COLO668 (cell line): ENCODE data around the gene ARL5C.
"Not testable (repeated sequence)": the region's sequence is repeated elsewhere in the genome, so short reads cannot be mapped to it uniquely, and the experiment has no call there.

Experiments used
- DNase-seq: peaks from one replicate; lab custom pipeline; 2025; ENCODE audit not compliant: unreplicated experiment; lab: John Stamatoyannopoulos, UW

The ARL5C gene

DNA sequence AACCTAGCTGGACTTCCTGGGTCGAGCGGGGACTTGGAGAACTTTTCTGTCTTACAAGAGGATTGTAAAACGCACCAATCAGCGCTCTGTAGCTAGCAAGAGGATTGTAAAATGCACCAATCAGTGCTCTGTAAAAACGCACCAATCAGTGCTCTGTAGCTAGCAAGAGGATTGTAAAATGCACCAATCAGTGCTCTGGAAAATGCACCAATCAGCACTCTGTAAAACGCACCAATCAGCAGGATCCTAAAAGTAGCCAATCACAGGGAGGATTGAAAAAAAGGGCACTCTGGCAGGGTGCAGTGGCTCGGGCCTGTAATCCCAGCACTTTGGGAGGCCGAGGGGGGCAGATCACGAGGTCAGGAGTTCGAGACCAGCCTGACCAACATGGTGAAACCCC is 2.5 kb upstream of the ARL5C start:
- DNase-seq = not testable (repeated sequence)

DNA sequence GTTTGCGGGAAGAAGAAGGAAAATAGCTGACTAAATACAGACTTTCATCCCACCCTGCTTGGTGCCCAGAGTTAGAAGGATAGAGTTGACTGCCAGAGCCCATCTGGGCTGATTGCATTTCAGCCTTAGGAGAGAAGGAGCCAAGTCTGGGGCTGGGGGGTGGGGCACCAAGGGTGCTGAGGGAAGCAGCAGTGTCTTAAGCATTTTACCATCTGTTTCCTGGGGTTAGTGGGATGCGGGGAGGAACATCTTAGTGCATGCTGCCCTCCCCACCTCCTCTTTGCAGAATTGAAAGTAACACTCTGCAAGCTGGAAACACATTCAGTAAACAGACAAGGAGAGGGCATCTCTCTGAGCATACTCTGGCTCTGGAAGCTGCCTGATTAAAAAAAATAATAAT is 1.5 kb upstream of the ARL5C start:
- no peak for DNase-seq

DNA sequence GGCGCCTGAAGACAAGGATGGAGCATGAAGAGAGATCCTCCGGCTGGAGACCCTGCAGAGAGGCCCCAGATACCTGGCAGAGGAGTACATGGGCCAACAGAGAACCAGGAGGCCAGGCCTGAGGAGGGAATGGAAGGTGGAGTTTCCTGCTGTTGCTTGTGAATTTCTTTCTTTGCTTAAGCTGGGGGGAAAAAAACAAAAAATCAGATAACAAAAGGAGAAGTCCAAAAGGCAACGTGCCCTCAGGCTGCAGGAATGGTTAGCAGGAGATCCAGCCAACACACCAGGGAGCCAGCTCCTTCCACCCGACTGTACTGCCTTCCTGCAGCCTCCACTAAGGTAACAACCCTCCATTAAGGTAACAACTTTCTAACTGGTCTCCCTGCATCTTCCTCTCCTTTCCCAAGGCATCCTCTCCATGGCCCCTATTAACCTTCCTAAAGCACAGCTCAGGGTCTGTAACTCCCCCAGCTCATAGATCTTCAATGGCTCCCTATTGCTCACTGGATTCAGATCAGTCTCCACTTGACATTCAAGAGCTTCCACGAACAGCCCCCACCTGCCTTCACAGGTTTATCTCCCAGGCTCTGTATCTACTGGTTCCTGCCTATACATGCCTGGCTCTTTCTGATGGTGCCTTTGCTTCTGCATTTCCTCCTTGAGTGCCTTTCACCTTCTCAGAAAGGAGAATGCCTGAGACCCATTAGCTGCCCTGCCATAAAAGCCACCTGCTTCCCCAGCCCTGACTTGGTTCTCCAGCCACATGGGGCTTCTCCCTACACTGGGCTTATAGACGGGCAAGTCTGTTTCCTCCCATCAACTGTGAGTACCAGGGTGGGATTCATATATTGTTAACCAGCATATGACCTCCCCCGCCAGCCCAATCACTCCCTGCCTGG is 725 bp upstream of the ARL5C start:
- DNase-seq = no peak

DNA sequence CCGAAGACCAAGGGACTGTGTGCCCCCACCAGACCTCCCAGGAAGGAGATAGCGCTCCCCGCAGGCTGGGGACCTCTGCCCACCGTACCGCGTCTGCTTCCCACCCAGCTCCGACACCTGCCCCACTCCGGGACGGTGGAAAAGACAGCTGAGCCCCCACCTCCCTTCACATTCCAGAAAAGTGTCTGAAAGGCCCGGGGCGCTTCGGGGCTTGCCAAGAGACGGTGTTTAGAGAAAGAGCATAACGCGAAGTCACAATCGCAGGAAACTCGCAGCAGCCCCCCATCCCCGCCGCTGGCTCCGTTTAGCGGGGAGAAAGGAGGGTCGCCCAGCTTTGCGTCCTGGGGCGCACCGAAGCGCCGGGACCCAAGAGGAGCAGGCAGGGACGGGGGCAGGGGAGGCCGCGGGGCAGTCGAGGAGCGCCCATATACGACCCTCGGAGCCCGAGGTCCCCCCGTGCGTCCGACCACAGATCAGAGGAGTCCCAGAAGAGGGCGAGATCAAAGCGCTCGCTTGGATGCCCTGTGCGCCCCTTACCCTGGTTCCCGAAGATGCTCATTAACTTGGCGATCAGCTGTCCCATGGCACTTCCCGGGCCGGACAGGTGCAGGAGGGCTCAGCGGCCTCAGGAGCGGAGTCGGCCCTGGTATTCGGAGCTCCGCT is 652 bp downstream of the ARL5C start:
- no peak for DNase-seq

DNA sequence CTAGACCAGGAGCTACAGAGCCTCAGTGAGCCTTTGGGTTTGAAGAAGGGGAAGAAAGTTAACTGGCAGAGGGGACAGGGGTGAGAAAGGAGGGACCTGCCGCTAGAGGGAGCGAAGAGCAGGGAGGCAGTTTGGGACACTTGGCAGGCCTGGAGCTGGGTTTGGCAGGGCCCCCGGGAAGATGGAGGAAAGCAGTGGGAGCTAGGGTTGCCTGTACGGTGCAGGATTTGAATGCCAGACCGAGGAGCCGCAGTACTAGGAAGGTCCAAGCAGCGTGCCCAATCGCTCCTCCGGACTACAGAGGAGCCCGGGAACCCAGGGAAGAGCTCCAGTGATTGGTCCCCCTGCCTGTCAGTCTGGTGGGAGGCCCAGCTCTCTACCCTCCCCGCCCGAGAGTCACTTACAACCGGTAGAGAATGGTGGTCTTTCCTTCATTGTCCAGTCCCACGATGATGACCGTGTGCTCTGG is 1.3 kb downstream of the ARL5C start:
- peak; percentile 39 for DNase-seq

DNA sequence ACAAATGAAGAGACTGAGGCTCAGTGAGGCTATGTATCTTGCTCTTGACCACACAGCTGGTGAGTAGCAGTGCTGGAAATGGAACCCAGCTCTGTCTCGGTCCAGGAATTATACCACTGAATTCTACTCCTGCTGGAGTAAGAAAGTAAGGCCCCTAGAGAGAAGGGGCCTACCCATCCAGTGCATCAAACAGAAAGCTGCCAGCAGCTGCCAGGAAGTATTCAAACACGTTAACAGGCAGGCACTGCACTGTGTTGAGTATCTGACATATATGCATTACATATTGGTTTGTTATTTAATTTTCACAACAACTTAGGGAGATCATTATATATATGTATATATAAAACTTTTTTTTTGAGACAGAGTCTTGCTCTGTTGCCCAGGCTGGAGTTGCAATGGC is 4.0 kb downstream of the ARL5C start:
- no peak for DNase-seq

DNA sequence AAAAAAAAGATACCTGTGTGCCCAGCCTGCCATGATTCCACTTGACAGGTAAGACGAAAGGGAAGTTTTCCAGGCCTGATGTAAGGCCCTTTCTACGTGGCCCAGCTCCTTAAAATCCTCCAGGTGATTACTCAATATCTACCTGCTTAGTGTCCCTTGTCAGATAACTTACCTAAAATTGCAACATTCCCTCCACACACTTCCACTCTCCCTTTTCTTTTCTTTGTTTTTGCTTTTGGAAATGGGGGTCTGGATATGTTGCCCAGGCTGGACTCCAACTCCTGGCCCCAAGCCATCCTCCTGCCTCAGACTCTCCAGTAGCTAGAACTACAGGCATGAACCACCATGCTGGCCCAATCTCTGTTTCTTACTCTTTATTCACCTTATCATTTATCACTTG is 7.3 kb downstream of the ARL5C start:
- no peak for DNase-seq

DNA sequence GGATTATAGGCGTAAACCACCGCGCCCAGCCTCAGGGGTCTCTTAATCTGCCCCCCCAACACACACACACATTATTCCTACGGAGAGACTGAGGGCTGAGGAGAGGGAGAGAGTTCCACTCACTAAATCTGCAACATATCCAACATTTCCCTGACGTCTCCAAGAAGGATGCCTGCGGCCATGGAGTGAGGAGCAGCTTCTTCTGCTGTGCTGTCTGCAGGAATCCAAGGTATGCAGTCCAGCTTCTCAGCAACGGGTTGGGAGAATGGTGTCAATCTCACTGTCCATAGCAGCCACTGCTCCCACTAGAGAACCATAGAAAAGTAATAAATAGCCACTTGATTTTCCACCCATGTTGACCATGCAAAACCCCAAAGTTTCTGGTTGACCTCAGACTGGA is 9.5 kb downstream of the ARL5C start:
- DNase-seq = no peak

DNA sequence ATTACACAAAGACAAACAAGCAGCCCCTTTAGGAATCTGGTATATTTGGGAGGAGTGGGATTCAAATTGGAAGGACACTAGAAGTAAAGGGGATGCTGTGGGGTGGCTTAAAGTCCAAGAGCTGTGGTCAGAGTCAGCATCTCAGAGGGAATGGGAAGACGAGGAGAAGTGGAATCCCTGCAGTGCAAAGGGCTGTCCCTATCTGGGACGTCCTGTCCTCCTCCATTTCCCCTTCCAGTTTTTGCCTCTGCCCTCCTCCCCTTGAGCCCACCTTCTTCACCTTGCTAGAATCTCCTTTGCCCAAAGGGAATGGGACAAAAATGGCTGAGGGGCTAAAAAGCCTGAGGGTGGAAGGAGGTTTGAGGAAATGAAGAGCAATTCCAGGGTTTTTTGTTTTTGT is 10.3 kb downstream of the ARL5C start:
- no peak for DNase-seq

DNA sequence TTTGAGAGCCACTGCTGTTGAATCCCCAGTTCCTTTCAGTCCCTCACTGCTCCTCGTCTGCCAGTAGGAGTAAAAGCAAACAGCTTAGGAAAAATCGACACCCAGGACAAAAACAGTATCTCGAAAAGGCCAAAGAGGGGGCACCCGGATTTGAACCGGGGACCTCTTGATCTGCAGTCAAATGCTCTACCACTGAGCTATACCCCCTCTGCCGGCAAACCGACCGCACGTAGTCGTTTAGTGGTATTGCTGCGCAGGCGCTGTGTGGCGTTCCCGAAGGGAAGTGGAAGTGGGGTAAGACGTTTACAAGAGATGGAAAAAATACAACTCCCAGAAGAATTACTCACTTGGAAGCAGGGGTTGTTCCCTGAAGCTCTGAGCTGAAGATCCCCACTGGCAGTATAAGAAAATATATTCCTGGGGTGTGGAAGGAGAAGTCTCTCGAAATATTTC is 12.3 kb downstream of the ARL5C start:
- peak; percentile 68 for DNase-seq

DNA sequence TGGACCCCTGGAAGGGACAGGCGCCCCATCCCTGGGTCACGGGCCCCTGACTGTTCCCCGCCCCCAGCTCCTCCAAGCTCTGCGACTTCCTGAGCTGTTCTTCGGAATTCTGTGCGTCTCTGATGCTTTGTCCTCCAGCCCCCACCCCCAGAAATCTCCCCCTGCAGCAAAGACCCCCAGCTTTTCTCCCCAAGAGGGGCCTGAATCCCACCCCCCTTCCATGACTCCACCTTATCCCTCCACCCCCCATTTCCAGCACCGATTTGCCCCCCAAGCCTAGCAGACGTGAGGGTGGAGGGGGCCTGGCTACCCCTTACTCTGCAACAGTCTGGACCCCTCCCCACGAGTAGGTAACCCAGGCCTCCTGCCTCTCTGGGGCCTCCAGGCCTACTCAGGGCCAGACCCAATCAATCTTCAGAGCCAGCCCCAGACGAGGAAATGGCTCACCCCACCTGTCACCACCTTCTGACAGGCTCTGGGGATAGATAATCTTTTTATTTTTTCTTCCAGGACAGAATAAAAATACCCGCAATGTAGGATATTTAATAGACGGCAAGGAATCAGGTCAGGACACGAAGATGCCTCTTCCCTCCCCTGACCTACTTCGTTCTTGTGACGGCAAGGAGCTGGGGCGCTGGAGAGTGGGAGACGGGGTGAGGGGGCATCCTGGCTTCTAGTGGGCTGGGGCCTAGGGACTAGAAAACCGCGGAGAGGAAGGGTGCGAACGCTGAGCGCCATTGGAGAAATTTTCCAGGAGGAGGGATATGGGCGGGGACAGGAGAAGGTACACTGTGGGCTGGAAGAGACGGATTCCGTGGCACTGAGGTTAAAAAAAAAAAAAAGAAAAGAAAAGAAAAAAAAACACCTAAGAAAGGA is 13.8 kb downstream of the ARL5C start:
- DNase-seq = no peak

DNA sequence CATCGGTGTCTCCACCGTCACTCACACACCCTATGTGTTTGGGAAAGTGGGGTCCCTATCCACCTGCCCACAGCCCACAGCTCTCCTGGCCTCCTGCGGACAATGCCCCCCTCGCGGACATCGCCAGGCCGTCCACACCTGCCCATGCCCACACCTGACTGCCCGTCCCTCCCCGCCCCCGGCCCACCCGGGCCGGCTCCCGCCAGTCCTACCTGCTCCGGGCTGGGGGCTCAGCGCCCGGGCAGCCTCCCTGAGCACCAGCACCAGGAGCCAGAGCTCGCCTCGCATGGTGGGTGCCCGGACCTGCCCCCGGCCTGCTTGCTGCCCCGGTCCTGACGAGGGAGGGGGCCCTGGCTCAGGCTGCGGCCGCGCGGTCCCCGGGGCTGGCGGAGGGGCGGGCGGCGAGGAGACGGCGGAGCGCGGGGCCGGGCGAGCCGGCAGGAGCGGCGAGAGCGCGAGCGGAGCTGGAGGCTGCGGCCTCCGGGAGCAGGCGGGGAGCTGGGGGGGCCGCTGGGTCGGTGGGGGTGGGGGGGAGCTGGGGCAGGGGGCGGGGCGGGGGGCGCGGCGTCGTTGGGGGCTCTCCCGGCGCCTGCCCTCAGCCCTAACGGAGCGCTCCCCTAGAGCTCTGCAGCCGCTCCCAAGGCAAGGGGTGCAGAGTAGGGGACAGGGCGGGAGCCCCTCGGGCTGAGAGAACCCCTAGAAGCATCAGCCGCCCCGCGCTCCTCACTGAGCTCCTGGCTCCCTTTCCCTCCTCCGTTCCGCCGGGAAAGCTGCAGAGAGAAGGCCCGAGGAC is 14.6 kb downstream of the ARL5C start, which contains the start of gene PLXDC1:
Gene PLXDC1 (minus strand): TSS at position 488 of the 793 bp plus-strand sequence. CDS start 200 bp downstream, at position 288.
- peak; percentile 6 for DNase-seq

DNA sequence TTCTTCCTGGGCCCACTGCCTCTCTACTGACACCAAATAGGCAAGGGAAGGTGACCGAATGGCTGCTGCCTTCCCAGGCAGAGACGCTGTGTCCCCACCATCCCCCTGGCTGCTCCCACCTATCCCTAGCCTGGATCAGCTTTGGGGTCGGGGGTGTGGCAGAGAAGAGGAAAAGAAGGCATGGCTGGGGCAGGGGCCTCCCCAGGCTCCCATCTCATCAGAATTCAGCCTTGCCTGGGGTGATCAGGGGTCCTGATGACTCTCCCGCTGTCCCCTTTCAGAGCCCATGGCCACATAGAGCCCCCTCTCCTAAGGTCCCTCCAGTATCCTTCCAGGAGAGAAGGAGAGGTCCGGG is 15.2 kb downstream of the ARL5C start:
- DNase-seq = no peak

DNA sequence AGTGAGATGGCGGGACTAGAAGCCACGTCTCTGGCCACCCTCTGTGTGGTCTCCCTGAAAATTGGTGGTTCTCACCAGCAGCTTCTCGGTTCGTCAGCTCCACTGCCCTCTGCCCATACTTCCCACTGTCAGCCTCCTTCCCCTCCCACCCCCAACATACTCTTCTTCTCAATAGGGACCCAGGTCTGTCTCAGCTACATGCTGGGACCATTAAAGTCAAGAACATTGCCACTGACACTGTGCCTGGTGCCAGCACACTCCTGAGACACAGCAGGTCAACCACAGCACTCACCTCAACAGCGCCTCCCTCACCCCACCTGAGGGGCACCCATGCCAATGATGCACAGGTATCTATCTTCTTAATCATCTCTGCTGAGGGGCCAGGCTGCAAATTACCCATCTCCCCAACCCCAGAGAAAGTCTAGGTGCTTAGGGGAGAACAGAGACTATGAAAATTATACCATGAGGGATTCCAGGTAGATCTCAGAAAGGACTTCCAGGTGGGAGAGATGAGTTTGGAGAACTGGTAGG is 15.8 kb downstream of the ARL5C start:
- no peak for DNase-seq

DNA sequence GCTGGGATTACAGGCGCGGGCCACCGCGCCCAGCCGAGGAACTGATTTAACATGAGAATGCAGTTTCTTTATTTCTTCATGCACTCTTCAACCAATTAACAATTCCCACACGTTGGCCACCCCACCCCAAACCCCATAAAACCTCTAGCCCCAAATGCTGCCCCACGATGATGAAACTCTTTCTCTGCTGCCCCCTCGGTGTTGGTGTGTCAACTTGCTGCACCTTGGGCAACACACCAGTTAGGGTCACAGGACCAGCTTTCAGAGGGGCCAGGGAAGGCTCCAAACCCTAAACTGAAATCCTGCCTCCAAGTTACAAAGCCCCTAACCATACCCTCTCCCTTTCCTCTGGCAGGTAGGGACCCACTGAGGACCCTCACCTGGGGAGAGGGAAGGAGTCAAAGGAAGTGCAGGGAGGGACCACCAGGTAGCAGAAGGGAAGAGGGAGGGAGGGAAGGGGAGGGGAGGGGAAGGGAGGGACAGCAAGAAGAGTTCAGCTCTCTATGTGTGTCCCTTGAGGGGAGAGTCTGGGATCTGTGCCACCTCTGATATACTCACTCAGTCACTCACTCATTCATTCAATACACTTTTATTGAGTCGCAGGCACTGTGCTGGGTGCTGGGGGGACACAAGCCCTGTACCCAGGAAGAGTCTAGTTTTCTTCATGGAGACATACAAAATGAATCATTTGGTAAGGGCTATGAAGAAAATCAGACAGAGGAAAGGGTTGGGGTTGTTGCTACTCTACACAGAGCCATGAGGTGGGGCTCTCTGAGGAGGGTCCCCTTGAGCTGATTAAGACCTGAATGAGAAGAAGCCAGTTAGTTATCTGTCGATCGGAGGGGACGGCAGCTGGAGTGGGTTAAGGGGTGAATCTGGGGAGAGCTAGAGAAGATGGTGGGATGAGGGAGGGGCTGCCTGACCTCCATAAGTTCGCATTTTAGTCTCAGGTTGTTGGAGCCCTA is 18.5 kb downstream of the ARL5C start:
- DNase-seq = no peak

DNA sequence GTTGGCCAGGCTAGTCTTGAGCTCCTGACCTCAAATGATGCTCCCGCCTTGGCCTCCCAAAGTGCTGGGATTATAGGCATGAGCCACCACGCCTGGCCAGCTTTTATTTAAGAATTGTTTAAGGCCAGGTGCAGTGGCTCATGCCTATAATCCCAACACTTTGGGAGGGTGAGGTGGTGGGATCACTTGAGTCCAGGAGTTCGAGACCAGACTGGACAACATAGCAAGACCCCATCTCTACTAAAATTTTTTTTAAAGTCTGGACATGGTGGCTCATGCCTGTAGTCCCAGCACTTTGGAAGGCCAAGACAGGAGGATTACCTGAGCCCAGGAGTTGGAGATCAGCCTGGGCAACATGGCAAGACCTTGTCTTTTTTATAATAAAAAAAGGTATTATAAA is 19.7 kb downstream of the ARL5C start:
- no peak for DNase-seq

DNA sequence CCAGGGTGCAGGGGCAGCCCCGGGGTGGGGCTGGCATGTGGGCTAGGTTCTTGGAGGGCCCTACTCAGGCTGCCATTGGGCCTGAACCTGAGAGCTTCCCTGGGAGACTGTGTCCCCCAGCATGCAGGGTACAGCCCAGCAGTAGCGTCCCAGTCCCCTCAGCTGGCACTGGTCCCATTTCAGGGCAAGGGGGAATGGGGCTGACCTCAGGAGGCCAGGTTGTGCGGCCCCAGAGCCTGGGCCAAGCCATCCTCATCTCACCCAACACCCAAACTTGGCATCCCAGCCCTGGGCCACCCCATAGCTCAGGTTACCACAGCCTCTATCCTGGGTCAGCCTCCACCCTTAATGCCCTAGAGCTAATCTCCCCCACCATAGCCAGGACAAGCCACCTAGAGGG is 20.8 kb downstream of the ARL5C start:
- no peak for DNase-seq

DNA sequence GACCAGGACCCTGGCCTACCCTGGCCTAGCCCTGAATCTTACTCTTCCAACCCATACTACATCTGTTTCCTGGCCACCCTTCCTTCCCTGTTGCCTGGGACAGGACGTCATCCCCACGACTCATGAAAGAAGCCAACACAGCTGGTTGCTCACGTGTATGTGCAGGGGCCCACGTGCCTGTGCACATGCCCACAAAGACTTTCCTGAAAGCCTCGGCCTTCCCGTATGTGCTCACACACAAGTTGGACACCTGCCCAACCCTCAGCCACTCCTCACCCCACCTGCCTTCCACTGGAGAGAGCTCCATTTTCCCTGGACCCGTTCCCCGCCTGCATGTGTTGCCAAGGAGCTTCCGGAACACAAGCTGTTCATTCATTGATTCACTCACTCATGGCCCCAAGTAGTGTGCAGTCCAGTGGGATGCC is 21.5 kb downstream of the ARL5C start:
- peak; percentile 65 for DNase-seq

DNA sequence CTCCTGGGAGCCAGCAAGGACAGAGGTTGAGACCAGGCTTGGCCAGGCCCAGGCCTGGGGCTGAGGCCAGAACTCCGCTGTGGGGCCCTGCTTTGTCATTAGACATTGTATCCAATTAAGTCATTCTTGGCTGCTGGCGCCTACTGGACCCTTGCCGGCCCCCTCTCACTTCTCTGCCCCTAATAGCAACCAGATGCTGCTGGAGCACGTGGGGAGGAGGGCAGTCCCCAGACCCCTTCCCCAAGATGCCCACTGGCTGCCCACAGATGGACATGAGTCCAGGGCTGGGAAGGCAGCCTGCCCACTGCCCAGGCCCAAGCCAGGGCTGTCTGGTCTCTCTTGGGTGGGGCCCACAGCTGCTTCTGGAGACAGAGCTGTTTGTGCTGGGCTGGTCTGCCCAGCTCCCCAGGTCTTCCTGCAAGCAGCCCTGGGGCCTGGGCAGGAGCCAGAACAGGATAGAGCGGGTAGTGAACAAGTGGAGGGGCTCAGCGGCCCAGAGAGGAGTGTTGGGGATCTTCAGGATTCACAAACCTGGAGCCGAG is 22.3 kb downstream of the ARL5C start:
- DNase-seq = no peak
